Measurements from ENCODE around the gene EXD3. TPM values are rescaled to one million over a fixed set of nuclear protein-coding genes. Genes with fewer than 3 reads are reported as not detected.

Gene EXD3
- total and polyA plus RNA-seq, 9 of the 15 experiments (the other 6 are each of a cell fraction or from before 2014, with no cell fraction given) = 0.29 to 12.5 (median 3.9) TPM

DNA sequence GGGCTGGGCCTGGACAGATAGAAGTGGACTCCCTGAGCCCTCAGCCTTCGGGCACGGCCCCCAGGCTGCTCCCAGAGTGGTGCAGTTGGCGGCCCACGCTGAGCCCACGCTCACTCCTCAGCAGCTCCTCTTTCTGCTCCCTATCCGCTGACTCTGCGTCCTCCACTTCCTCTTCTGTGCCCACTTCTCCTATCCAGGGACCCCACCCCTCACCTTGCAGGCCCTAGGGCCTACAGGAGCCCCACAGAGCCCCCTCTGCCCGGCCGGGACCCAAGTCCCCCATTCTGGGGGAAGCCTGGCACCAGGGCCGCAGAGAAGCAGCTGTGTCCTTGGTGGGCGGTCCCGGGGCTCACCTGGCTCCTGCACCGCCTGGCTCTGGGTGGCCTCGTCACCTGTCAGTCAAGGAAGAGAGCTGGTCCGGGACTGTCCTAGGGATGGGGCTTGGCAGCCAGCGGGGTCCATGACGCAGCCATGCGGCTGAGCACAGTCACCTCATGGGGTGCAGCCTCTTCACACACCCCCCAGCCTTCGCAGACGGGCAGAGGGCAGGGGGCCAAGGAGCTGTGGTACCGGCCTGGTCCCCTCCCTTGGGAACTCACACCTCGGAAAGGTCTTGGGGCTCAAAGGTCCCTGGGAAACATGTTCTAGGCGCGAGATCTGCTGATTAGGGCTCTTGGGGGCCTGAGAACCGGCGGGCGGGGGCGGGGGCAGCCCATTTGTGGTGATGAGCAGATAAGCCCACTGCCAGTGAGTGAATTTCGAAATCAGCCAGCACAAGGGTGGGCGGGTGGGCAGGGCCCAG is 115.5 kb downstream of the EXD3 start (continued):
- TF ChIP-seq, protein P1, sequence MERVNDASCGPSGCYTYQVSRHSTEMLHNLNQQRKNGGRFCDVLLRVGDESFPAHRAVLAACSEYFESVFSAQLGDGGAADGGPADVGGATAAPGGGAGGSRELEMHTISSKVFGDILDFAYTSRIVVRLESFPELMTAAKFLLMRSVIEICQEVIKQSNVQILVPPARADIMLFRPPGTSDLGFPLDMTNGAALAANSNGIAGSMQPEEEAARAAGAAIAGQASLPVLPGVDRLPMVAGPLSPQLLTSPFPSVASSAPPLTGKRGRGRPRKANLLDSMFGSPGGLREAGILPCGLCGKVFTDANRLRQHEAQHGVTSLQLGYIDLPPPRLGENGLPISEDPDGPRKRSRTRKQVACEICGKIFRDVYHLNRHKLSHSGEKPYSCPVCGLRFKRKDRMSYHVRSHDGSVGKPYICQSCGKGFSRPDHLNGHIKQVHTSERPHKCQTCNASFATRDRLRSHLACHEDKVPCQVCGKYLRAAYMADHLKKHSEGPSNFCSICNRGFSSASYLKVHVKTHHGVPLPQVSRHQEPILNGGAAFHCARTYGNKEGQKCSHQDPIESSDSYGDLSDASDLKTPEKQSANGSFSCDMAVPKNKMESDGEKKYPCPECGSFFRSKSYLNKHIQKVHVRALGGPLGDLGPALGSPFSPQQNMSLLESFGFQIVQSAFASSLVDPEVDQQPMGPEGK (CRISPR knock-in tag; IDR thresholded peaks at IDR 0.05; ENCODE audit: borderline replicate concordance) = no peak
- TF ChIP-seq L3MBTL2 (IDR thresholded peaks at IDR 0.05) (peak; percentile 35; the same call in 1 of the 2 replicates), PML (IDR thresholded peaks at IDR 0.05; ENCODE audit: low read length) (no peak), ZNF507 (tag; conservative IDR thresholded peaks at IDR 0.05) (no peak)
- TF ChIP-seq, protein P2, sequence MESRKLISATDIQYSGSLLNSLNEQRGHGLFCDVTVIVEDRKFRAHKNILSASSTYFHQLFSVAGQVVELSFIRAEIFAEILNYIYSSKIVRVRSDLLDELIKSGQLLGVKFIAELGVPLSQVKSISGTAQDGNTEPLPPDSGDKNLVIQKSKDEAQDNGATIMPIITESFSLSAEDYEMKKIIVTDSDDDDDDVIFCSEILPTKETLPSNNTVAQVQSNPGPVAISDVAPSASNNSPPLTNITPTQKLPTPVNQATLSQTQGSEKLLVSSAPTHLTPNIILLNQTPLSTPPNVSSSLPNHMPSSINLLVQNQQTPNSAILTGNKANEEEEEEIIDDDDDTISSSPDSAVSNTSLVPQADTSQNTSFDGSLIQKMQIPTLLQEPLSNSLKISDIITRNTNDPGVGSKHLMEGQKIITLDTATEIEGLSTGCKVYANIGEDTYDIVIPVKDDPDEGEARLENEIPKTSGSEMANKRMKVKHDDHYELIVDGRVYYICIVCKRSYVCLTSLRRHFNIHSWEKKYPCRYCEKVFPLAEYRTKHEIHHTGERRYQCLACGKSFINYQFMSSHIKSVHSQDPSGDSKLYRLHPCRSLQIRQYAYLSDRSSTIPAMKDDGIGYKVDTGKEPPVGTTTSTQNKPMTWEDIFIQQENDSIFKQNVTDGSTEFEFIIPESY (CRISPR knock-in tag; IDR thresholded peaks at IDR 0.05) = peak; percentile 24; the same call in 1 of the 2 replicates
